Lung (tissue), 12 donors: ENCODE measurements around the gene CLCN1. TPM values are rescaled to one million over a fixed set of nuclear protein-coding genes. Genes with fewer than 3 reads are reported as not detected.

Source experiments
- ATAC-seq: fragments of 200-7000 bp; cut with Tn5 transposase; one replicate; pipeline ENCODE4 v1.9.1; 2020; ENCODE audit warnings: moderate number of reproducible peaks; ENCODE audit not compliant: insufficient read depth, low FRiP score
- DNase-seq, 3 donors: peaks; one replicate each; pipeline ENCODE4 v3.0.0-alpha.2; 2013 to 2017
- H3K27ac ChIP-seq, 2 donors: one replicate each; pipeline ENCODE4 v1.5.1; 2013; ENCODE audit warnings: mild to moderate bottlenecking in 2 of 2, moderate library complexity in 2 of 2, control low read depth in 1 of 2, inconsistent platforms in 1 of 2, low read depth in 1 of 2, low read length in 1 of 2
- H3K27me3 ChIP-seq, 3 donors: one replicate each; pipeline ENCODE4 v1.5.1; 2013; ENCODE audit warnings: low read length in 2 of 3; ENCODE audit not compliant: control insufficient read depth in 3 of 3, insufficient read depth in 3 of 3
- H3K36me3 ChIP-seq, 4 donors: one replicate each; pipeline ENCODE4 v1.5.1; 2013; ENCODE audit warnings: low read length in 4 of 4, mild to moderate bottlenecking in 1 of 4, moderate library complexity in 1 of 4; ENCODE audit not compliant: control insufficient read depth in 4 of 4, insufficient read depth in 4 of 4
- H3K4me1 ChIP-seq, 5 donors: one replicate each; pipeline ENCODE4 v1.5.1; 2013; ENCODE audit warnings: low read length in 5 of 5, mild to moderate bottlenecking in 2 of 5, moderate library complexity in 1 of 5; ENCODE audit not compliant: control insufficient read depth in 5 of 5, insufficient read depth in 5 of 5
- H3K4me3 ChIP-seq: one replicate; pipeline ENCODE4 v1.5.1; 2013; ENCODE audit warnings: mild to moderate bottlenecking, control low read depth, moderate library complexity
- H3K9ac ChIP-seq, 2 donors: one replicate each; pipeline ENCODE4 v1.5.1; 2013; ENCODE audit warnings: low read length in 2 of 2, control low read depth in 1 of 2; ENCODE audit not compliant: insufficient read depth in 1 of 2
- H3K9me3 ChIP-seq, 4 donors: one replicate each; pipeline ENCODE4 v1.5.1; 2013; ENCODE audit warnings: low read length in 3 of 4, mild to moderate bottlenecking in 1 of 4, moderate library complexity in 1 of 4; ENCODE audit not compliant: control insufficient read depth in 4 of 4, insufficient read depth in 3 of 4
- CTCF ChIP-seq: IDR thresholded peaks from 2 replicates; pipeline ENCODE4 v1.5.1; 2012; ENCODE audit warnings: mild to moderate bottlenecking; ENCODE audit errors: control extremely low read depth, extremely low read depth
- WGBS, 2 donors: extraction: QIAGEN DNeasy Blood & Tissue Kit; methylation state at CpG; one replicate each; pipeline ENCODE4 v1.1.7; 2013; 5-methylcytosine and 5-hydroxymethylcytosine counted together
- polyA plus RNA-seq, 2 donors: library from polyadenylated mRNA; stranded (reverse); fragments of 200-250 nt; gene quantifications; one replicate each; pipeline ENCODE4 v1.2.1, GENCODE V29; 2013
- total RNA-seq, 2 donors: library from RNA; depleted of rRNA in 1 of 2; stranded (reverse); fragments of >200 nt in 1 of 2; gene quantifications; one replicate each; pipeline ENCODE4 v1.2.1, GENCODE V29; 2014 to 2021
- donor health status: control.
- donor health status: control.
- donor health status: Bipolar disorder and iron deficiency.
- donor health status: healthy.
- donor health status: DM: yes; HTN: yes; CAD: no.

The CLCN1 gene
- total and polyA plus RNA-seq, 4 donors = 0.06 to 0.18 TPM; not detected in 2

- Histone ChIP-seq H3K9ac (peak overlapping the region; percentile 28 to 72), H3K4me3 (peak overlapping the region; percentile 81), H3K36me3 (peaks cover 0 to 33% (median 19%) of the 10 kb centered on the region in 4 donors), H3K4me1 (peaks cover 15 to 54% (median 34%) of the 10 kb centered on the region in 5 donors), H3K27ac (peak overlapping the region; percentile 90 to 99), H3K27me3 (no peaks in the 10 kb centered on the region), H3K9me3 (no peaks in the 10 kb centered on the region)
- 23 to 35% methylated on average over 19 to 20 of the region's 21 CpGs for WGBS, 2 donors
- DNase-seq = peak in 2 of 3 donors; percentile 14 to 20
- ATAC-seq = no peak
- TF ChIP-seq CTCF = no peak
Observed at GRCh38 chr7:143382126-143382790, 66.3 kb downstream of the CLCN1 start.

GRCh38 chr7:143382791-143383641 is 67.1 kb downstream of the CLCN1 start:
- DNase-seq = no peak
- peaks cover 15 to 54% (median 36%) of the 10 kb centered on the region in 5 donors for H3K4me1 ChIP-seq
- H3K9ac ChIP-seq = peak overlapping the region in 1 of 2 donors; percentile 73
- H3K4me3 ChIP-seq = peak overlapping the region; percentile 81
- H3K27ac ChIP-seq = peak overlapping the region; percentile 90 to 99
- H3K36me3 ChIP-seq = peaks cover 0 to 38% (median 22%) of the 10 kb centered on the region in 4 donors
- no peak for ATAC-seq
- H3K9me3 ChIP-seq = no peaks in the 10 kb centered on the region
- WGBS, 2 donors = 79 to 86% methylated on average over 15 of the region's 15 CpGs
- no peaks in the 10 kb centered on the region for H3K27me3 ChIP-seq
- TF ChIP-seq CTCF = no peak

- DNase-seq (no peak), ATAC-seq (no peak)
- TF ChIP-seq CTCF = no peak
- H3K4me1 ChIP-seq = peaks cover 15 to 54% (median 36%) of the 10 kb centered on the region in 5 donors
- H3K4me3 ChIP-seq = no peak overlapping the region
- no peaks in the 10 kb centered on the region for H3K9me3 ChIP-seq
- peak overlapping the region in 1 of 2 donors; percentile 73 for H3K9ac ChIP-seq
- H3K27ac ChIP-seq = peak overlapping the region in 1 of 2 donors; percentile 78
- no peaks in the 10 kb centered on the region for H3K27me3 ChIP-seq
- H3K36me3 ChIP-seq = peaks cover 0 to 42% (median 25%) of the 10 kb centered on the region in 4 donors
- 65 to 70% methylated on average over 1 of the region's 1 CpG for WGBS, 2 donors
Observed at GRCh38 chr7:143383642-143383957, 67.7 kb downstream of the CLCN1 start.
